ENCODE results near the gene USP17L11. TPM values are rescaled to one million over a fixed set of nuclear protein-coding genes. Genes with fewer than 3 reads are reported as not detected.
"Not testable (repeated sequence)": the region's sequence is repeated elsewhere in the genome, so short reads cannot be mapped to it uniquely, and the experiment has no call there.

The USP17L11 gene
- not detected for total RNA-seq

DNA sequence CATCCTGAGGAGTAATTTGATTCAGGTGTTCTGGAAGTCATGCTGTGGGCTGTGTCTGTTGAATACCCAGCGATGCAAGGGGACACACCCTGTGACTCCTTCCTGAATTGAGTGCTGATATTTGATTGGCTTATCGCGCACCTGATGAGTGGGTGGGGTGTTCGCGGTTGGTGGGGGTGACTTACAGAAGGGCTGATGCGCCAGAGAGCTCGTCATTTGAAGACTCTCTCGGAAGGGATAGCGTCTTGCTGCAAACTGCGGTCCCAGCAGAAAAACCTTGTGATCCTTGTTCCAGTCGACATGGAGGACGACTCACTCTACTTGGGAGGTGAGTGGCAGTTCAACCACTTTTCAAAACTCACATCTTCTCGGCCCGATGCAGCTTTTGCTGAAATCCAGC is at the start of gene USP17L11:
TSS of gene USP17L11 (plus strand) at position 301 of the 400 bp plus-strand sequence. CDS start at position 301, 0 bp downstream.
- not testable (repeated sequence) for H3K27me3 ChIP-seq

GRCh38 chr4:9165990-9166389 is 49.2 kb upstream of the USP17L11 start:
- H3K9me3 ChIP-seq; H3K4me3 ChIP-seq; H3K4me1 ChIP-seq; H3K27ac ChIP-seq; DNase-seq (ENCODE audit: low spot score); H3K36me3 ChIP-seq; H3K27me3 ChIP-seq: not testable (repeated sequence)

More for the DNA sequence above, at the start of gene USP17L11:
- not testable (repeated sequence) for H3K4me3 ChIP-seq; H3K27ac ChIP-seq; H3K9me3 ChIP-seq; H3K4me1 ChIP-seq; DNase-seq (ENCODE audit: low spot score); H3K36me3 ChIP-seq

DNA sequence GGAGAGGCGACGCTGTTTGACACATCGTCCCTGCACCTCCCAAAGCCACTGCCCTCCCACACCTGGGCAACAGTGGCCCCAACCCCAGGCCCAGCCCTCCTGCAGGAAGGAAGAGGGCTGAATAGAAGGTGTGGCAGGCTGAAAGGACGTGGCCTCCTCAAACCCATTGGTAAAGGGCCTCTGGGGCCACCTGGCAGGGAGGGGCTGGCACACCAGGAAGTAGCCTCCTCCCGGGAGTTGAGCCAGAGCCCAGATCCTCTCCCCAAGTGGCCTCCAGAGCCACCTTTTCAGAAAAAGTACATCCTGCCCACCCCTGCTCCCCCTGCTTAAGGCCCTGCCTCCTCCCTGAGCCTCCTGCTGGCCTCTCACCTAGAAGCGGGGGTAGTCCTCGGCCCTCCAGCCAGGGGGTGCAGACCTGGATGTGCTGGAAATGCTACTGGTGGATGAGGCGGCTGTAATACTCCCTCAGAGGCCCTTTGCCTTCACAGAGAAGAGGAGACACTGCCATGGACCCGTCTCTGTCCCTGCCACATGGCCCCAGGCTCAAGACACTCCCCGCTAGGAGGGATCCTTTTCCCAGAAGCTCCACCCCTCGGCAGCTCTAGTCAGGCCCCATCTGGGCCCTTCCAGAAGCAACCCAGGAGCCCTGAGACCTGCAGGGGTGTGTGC is 45.3 kb upstream of the USP17L11 start, which contains the start of gene FAM90A26:
TSS of gene FAM90A26 (plus strand) at position 619 of the 669 bp plus-strand sequence. CDS start 2,764 bp downstream, outside the sequence.
- not testable (repeated sequence) for H3K27me3 ChIP-seq; H3K27ac ChIP-seq; H3K36me3 ChIP-seq; H3K4me1 ChIP-seq; DNase-seq (ENCODE audit: low spot score); H3K4me3 ChIP-seq; H3K9me3 ChIP-seq

DNA sequence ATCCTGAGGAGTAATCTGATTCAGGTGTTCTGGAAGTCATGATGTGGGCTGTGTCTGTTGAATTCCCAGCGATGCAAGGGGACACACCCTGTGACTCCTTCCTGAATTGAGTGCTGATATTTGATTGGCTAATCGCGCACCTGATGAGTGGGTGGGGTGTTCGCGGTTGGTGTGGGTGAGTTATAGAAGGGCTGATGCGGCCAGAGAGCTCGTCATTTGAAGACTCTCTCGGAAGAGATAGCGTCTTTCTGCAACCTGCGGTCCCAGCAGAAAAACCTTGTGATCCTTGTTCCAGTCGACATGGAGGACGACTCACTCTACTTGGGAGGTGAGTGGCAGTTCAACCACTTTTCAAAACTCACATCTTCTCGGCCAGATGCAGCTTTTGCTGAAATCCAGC is 4.8 kb upstream of the USP17L11 start, which contains the start of gene USP17L10:
TSS of gene USP17L10 (plus strand) at position 301 of the 400 bp plus-strand sequence. CDS start at position 301, 0 bp downstream.
- not testable (repeated sequence) for DNase-seq (ENCODE audit: low spot score); H3K4me3 ChIP-seq; H3K27me3 ChIP-seq; H3K4me1 ChIP-seq; H3K27ac ChIP-seq; H3K9me3 ChIP-seq; H3K36me3 ChIP-seq

DNA sequence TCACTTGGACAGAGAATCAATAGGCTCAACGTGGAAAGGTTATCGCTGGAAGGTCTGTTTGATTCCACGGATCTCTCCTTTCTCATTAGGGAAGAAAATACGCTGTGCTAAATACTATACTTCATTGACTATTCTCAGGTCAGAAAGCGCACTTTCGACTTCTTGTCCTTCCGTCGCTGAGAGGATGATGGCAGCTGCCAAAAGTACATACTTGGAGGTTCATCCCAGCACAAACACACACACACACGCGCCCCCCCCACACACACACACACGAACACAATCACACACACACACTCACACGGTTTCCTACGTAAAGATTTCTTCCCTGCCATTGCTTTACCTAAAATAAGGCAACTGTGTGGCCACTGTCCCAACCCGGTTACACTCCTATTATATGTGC is 504 bp upstream of the USP17L11 start:
- not testable (repeated sequence) for H3K9me3 ChIP-seq, H3K4me1 ChIP-seq, H3K36me3 ChIP-seq, H3K27ac ChIP-seq, H3K4me3 ChIP-seq, H3K27me3 ChIP-seq
- peak; percentile 52 for DNase-seq (ENCODE audit: low spot score)

GRCh38 chr4:9219852-9220251 is 4.6 kb downstream of the USP17L11 start, which contains the start of gene USP17L12:
USP17L12 (plus strand) TSS chr4:9220152; CDS start chr4:9220152, 0 bp downstream.
- not testable (repeated sequence) for H3K27me3 ChIP-seq; H3K4me3 ChIP-seq; H3K9me3 ChIP-seq; H3K36me3 ChIP-seq; H3K27ac ChIP-seq; DNase-seq (ENCODE audit: low spot score); H3K4me1 ChIP-seq

- H3K4me1 ChIP-seq; H3K27me3 ChIP-seq; H3K4me3 ChIP-seq; H3K27ac ChIP-seq; DNase-seq (ENCODE audit: low spot score); H3K36me3 ChIP-seq; H3K9me3 ChIP-seq: not testable (repeated sequence)
Observed at GRCh38 chr4:9224596-9224995, 9.4 kb downstream of the USP17L11 start, which contains the start of gene USP17L13. USP17L13 (plus strand) TSS chr4:9224896; CDS start chr4:9224896, 0 bp downstream.

DNA sequence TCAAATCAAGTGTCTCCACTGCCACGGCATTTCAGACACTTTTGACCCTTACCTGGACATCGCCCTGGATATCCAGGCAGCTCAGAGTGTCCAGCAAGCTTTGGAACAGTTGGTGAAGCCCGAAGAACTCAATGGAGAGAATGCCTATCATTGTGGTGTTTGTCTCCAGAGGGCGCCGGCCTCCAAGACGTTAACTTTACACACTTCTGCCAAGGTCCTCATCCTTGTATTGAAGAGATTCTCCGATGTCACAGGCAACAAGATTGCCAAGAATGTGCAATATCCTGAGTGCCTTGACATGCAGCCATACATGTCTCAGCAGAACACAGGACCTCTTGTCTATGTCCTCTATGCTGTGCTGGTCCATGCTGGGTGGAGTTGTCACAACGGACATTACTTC is 15.0 kb downstream of the USP17L11 start:
- H3K27me3 ChIP-seq, H3K36me3 ChIP-seq, H3K27ac ChIP-seq, H3K4me1 ChIP-seq, H3K9me3 ChIP-seq, H3K4me3 ChIP-seq: not testable (repeated sequence)
- DNase-seq (ENCODE audit: low spot score), result peak; percentile 55

DNA sequence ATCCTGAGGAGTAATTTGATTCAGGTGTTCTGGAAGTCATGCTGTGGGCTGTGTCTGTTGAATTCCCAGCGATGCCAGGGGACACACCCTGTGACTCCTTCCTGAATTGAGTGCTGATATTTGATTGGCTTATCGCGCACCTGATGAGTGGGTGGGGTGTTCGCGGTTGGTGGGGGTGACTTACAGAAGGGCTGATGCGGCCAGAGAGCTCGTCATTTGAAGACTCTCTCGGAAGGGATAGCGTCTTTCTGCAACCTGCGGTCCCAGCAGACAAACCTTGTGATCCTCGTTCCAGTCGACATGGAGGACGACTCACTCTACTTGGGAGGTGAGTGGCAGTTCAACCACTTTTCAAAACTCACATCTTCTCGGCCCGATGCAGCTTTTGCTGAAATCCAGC is 18.9 kb downstream of the USP17L11 start, which contains the start of gene USP17L15:
TSS of gene USP17L15 (plus strand) at position 301 of the 400 bp plus-strand sequence. CDS start at position 301, 0 bp downstream.
- not testable (repeated sequence) for H3K9me3 ChIP-seq

GRCh38 chr4:9238461-9238860 is 23.3 kb downstream of the USP17L11 start:
- H3K27me3 ChIP-seq; H3K36me3 ChIP-seq; DNase-seq (ENCODE audit: low spot score); H3K9me3 ChIP-seq; H3K27ac ChIP-seq; H3K4me1 ChIP-seq; H3K4me3 ChIP-seq: not testable (repeated sequence)

More for the DNA sequence above, 18.9 kb downstream of the USP17L11 start, which contains the start of gene USP17L15:
- not testable (repeated sequence) for H3K4me3 ChIP-seq; H3K27ac ChIP-seq; H3K27me3 ChIP-seq; H3K36me3 ChIP-seq; DNase-seq (ENCODE audit: low spot score); H3K4me1 ChIP-seq

DNA sequence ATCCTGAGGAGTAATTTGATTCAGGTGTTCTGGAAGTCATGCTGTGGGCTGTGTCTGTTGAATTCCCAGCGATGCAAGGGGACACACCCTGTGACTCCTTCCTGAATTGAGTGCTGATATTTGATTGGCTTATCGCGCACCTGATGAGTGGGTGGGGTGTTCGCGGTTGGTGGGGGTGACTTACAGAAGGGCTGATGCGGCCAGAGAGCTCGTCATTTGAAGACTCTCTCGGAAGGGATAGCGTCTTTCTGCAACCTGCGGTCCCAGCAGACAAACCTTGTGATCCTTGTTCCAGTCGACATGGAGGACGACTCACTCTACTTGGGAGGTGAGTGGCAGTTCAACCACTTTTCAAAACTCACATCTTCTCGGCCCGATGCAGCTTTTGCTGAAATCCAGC is 28.4 kb downstream of the USP17L11 start, which contains the start of gene USP17L17:
TSS of gene USP17L17 (plus strand) at position 301 of the 400 bp plus-strand sequence. CDS start at position 301, 0 bp downstream.
- not testable (repeated sequence) for H3K27me3 ChIP-seq; DNase-seq (ENCODE audit: low spot score); H3K4me3 ChIP-seq

GRCh38 chr4:9247953-9248680 is 32.9 kb downstream of the USP17L11 start, which contains the start of gene USP17L18:
USP17L18 (plus strand) TSS chr4:9248630; CDS start chr4:9248630, 0 bp downstream.
- not testable (repeated sequence) for H3K27me3 ChIP-seq, H3K36me3 ChIP-seq, H3K4me3 ChIP-seq, H3K4me1 ChIP-seq, H3K9me3 ChIP-seq, H3K27ac ChIP-seq
- peak; percentile 57 for DNase-seq (ENCODE audit: low spot score)

More for the DNA sequence above, 28.4 kb downstream of the USP17L11 start, which contains the start of gene USP17L17:
- not testable (repeated sequence) for H3K9me3 ChIP-seq, H3K27ac ChIP-seq, H3K4me1 ChIP-seq, H3K36me3 ChIP-seq

GRCh38 chr4:9253078-9253477 is 37.9 kb downstream of the USP17L11 start, which contains the start of gene USP17L19:
USP17L19 (plus strand) TSS chr4:9253378; CDS start chr4:9253378, 0 bp downstream.
- H3K27me3 ChIP-seq; H3K4me3 ChIP-seq; H3K4me1 ChIP-seq; H3K36me3 ChIP-seq; H3K9me3 ChIP-seq; DNase-seq (ENCODE audit: low spot score); H3K27ac ChIP-seq: not testable (repeated sequence)

DNA sequence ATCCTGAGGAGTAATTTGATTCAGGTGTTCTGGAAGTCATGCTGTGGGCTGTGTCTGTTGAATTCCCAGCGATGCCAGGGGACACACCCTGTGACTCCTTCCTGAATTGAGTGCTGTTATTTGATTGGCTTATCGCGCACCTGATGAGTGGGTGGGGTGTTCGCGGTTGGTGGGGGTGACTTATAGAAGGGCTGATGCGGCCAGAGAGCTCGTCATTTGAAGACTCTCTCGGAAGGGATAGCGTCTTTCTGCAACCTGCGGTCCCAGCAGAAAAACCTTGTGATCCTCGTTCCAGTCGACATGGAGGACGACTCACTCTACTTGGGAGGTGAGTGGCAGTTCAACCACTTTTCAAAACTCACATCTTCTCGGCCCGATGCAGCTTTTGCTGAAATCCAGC is 42.6 kb downstream of the USP17L11 start, which contains the start of gene USP17L20:
TSS of gene USP17L20 (plus strand) at position 301 of the 400 bp plus-strand sequence. CDS start at position 301, 0 bp downstream.
- not testable (repeated sequence) for H3K9me3 ChIP-seq; H3K4me1 ChIP-seq; H3K36me3 ChIP-seq; H3K27ac ChIP-seq; DNase-seq (ENCODE audit: low spot score); H3K4me3 ChIP-seq; H3K27me3 ChIP-seq

Data from right atrium auricular region (tissue), 2 donors.